Measurements from ENCODE around the gene LRRC14B.
"Not testable (repeated sequence)": the region's sequence is repeated elsewhere in the genome, so short reads cannot be mapped to it uniquely, and the experiment has no call there.

Gene LRRC14B

GRCh38 chr5:192691-192969 lies 1.3 kb downstream of the LRRC14B start:
- no peak for DNase-seq (ENCODE audit: low read depth)

- DNase-seq (ENCODE audit: low read depth) = no peak
These were observed 1.9 kb downstream of the LRRC14B start for GRCh38 chr5:192970-193831.

- no peak for DNase-seq (ENCODE audit: low read depth)
These were observed 2.8 kb downstream of the LRRC14B start for GRCh38 chr5:194102-194501.

GRCh38 chr5:194603-195209 lies 3.4 kb downstream of the LRRC14B start:
- no peak for DNase-seq (ENCODE audit: low read depth)

- DNase-seq (ENCODE audit: low read depth) = no peak
These were observed 4.3 kb downstream of the LRRC14B start for GRCh38 chr5:195401-196160.

GRCh38 chr5:196350-196749 lies 5.1 kb downstream of the LRRC14B start:
- DNase-seq (ENCODE audit: low read depth) = no peak

GRCh38 chr5:197031-197430 lies 5.7 kb downstream of the LRRC14B start:
- not testable (repeated sequence) for DNase-seq (ENCODE audit: low read depth)

GRCh38 chr5:197892-198489 lies 6.7 kb downstream of the LRRC14B start:
- DNase-seq (ENCODE audit: low read depth) = no peak

- no peak for DNase-seq (ENCODE audit: low read depth)
These were observed 7.4 kb downstream of the LRRC14B start for GRCh38 chr5:198516-199196.

- DNase-seq (ENCODE audit: low read depth) = no peak
These were observed 8.1 kb downstream of the LRRC14B start for GRCh38 chr5:199197-199949.

- no peak for DNase-seq (ENCODE audit: low read depth)
These were observed 8.8 kb downstream of the LRRC14B start for GRCh38 chr5:199950-200645.

GRCh38 chr5:200985-201384 lies 9.7 kb downstream of the LRRC14B start:
- DNase-seq (ENCODE audit: low read depth) = no peak

- DNase-seq (ENCODE audit: low read depth) = no peak
These were observed 10.4 kb downstream of the LRRC14B start for GRCh38 chr5:201672-202071.

- no peak for DNase-seq (ENCODE audit: low read depth)
These were observed 12.1 kb downstream of the LRRC14B start for GRCh38 chr5:203246-203930.

GRCh38 chr5:204001-204400 lies 12.7 kb downstream of the LRRC14B start:
- no peak for DNase-seq (ENCODE audit: low read depth)

GRCh38 chr5:204462-204861 lies 13.2 kb downstream of the LRRC14B start:
- DNase-seq (ENCODE audit: low read depth) = no peak

GRCh38 chr5:204966-205670 lies 13.8 kb downstream of the LRRC14B start:
- DNase-seq (ENCODE audit: low read depth) = no peak

- no peak for DNase-seq (ENCODE audit: low read depth)
These were observed 15.1 kb downstream of the LRRC14B start for GRCh38 chr5:206406-206805.

- DNase-seq (ENCODE audit: low read depth) = no peak
These were observed 15.7 kb downstream of the LRRC14B start for GRCh38 chr5:206927-207536.
